ENCODE measurements around the gene BLVRB.

BLVRB gene

DNA sequence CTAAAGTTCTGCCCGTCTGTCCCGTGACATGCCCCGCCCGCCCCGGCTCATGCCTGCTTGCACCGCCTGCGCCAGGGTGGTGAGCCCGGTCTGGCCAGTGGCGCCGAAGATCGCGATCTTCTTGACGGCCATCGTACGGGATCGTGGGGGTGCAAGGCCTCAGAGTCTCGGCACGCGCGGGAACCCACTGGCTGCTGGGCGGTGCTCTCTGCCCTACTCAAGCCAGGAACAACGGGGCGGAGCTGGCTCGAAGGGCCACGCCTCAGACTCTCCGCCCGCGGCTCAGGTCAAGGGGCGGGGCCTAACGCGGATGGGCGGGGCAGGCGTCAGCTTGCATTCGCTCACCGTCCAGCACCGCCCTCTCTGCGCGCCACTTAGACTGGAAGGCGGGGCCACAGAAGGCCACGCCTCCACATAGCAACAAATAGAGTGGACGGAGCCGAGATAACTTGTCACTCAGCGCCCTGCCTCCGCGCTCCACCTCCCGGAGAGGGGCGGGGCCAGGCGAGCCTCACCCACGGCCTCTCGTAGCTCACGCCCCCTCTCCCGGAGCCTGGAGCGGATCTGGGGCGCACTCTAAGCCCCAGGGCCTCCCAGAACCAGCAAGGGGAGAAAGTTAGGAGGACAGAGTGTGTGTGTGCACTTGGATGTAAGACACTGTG is at the start of gene BLVRB:
TSS of gene BLVRB (minus strand) at position 189 of the 662 bp plus-strand sequence. CDS start at position 132, 57 bp downstream.
- TF ChIP-seq, protein P1, sequence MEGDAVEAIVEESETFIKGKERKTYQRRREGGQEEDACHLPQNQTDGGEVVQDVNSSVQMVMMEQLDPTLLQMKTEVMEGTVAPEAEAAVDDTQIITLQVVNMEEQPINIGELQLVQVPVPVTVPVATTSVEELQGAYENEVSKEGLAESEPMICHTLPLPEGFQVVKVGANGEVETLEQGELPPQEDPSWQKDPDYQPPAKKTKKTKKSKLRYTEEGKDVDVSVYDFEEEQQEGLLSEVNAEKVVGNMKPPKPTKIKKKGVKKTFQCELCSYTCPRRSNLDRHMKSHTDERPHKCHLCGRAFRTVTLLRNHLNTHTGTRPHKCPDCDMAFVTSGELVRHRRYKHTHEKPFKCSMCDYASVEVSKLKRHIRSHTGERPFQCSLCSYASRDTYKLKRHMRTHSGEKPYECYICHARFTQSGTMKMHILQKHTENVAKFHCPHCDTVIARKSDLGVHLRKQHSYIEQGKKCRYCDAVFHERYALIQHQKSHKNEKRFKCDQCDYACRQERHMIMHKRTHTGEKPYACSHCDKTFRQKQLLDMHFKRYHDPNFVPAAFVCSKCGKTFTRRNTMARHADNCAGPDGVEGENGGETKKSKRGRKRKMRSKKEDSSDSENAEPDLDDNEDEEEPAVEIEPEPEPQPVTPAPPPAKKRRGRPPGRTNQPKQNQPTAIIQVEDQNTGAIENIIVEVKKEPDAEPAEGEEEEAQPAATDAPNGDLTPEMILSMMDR (IDR thresholded peaks at IDR 0.05; ENCODE audit: poor library complexity, severe bottlenecking) = no peak
- H3K27me3 ChIP-seq (ENCODE audit: insufficient read depth, poor library complexity, severe bottlenecking) = peaks cover 4% of the 10 kb centered on the region
- H3K4me3 ChIP-seq (ENCODE audit: severe bottlenecking) = peak within 1 kb of the TSS; percentile 54
- no peaks in the 10 kb centered on the region for H3K4me1 ChIP-seq (ENCODE audit: insufficient read depth, poor library complexity, severe bottlenecking)
- peak within 1 kb of the TSS; percentile 47 for H3K27ac ChIP-seq (ENCODE audit: poor library complexity, severe bottlenecking)
- DNase-seq (ENCODE audit: low spot score) = peak; percentile 97
- H3K9me3 ChIP-seq (ENCODE audit: severe bottlenecking) = no peaks in the 10 kb centered on the region
- H3K36me3 ChIP-seq (ENCODE audit: low read depth) = no peaks in the 10 kb centered on the region
- ATAC-seq (ENCODE audit: low read depth) = peak; percentile 82

GRCh38 chr19:40513741-40514315 is 48.3 kb upstream of the BLVRB start:
- DNase-seq (ENCODE audit: low spot score) (no peak), ATAC-seq (ENCODE audit: low read depth) (no peak)
- Histone ChIP-seq H3K27me3 (ENCODE audit: insufficient read depth, poor library complexity, severe bottlenecking) (peaks cover 32% of the 10 kb centered on the region), H3K4me3 (ENCODE audit: severe bottlenecking) (no peak overlapping the region), H3K36me3 (ENCODE audit: low read depth) (no peaks in the 10 kb centered on the region), H3K27ac (ENCODE audit: poor library complexity, severe bottlenecking) (no peak overlapping the region), H3K4me1 (ENCODE audit: insufficient read depth, poor library complexity, severe bottlenecking) (no peaks in the 10 kb centered on the region), H3K9me3 (ENCODE audit: severe bottlenecking) (no peaks in the 10 kb centered on the region)
- TF ChIP-seq, protein P1 (IDR thresholded peaks at IDR 0.05; ENCODE audit: poor library complexity, severe bottlenecking) = no peak

- DNase-seq (ENCODE audit: low spot score) = no peak
- Histone ChIP-seq H3K9me3 (ENCODE audit: severe bottlenecking) (no peaks in the 10 kb centered on the region), H3K27ac (ENCODE audit: poor library complexity, severe bottlenecking) (no peak overlapping the region), H3K4me1 (ENCODE audit: insufficient read depth, poor library complexity, severe bottlenecking) (no peaks in the 10 kb centered on the region), H3K4me3 (ENCODE audit: severe bottlenecking) (no peak overlapping the region), H3K36me3 (ENCODE audit: low read depth) (no peaks in the 10 kb centered on the region), H3K27me3 (ENCODE audit: insufficient read depth, poor library complexity, severe bottlenecking) (peaks cover 31% of the 10 kb centered on the region)
- TF ChIP-seq, protein P1 (IDR thresholded peaks at IDR 0.05; ENCODE audit: poor library complexity, severe bottlenecking) = no peak
- ATAC-seq (ENCODE audit: low read depth) = no peak
Observed at GRCh38 chr19:40513345-40513678, 47.8 kb upstream of the BLVRB start.

- H3K4me1 ChIP-seq (ENCODE audit: insufficient read depth, poor library complexity, severe bottlenecking) = no peaks in the 10 kb centered on the region
- DNase-seq (ENCODE audit: low spot score) = no peak
- no peaks in the 10 kb centered on the region for H3K9me3 ChIP-seq (ENCODE audit: severe bottlenecking)
- no peak overlapping the region for H3K27ac ChIP-seq (ENCODE audit: poor library complexity, severe bottlenecking)
- no peaks in the 10 kb centered on the region for H3K36me3 ChIP-seq (ENCODE audit: low read depth)
- ATAC-seq (ENCODE audit: low read depth) = peak; percentile 10; the same call in 2 of the 3 replicates
- no peak overlapping the region for H3K4me3 ChIP-seq (ENCODE audit: severe bottlenecking)
- H3K27me3 ChIP-seq (ENCODE audit: insufficient read depth, poor library complexity, severe bottlenecking) = peaks cover 31% of the 10 kb centered on the region
- TF ChIP-seq, protein P1 (IDR thresholded peaks at IDR 0.05; ENCODE audit: poor library complexity, severe bottlenecking) = no peak
Observed at GRCh38 chr19:40512473-40513344, 47.2 kb upstream of the BLVRB start.

All from RWPE2 (cell line).